Common myeloid progenitor, CD34-positive (primary cell): ENCODE measurements around the gene ABHD12B.

Source experiments
- CTCF ChIA-PET: fragments of 350-600 bp; sonication (Branson Sonifier 250); formaldehyde crosslinking; loops from one replicate; lab custom pipeline; 2021; ENCODE audit warnings: antibody characterized with exemption; lab: Charles Lee
- POLR2A ChIA-PET: fragments of 350-600 bp; sonication (Branson Sonifier 250); formaldehyde crosslinking; loops from one replicate; lab custom pipeline; 2021; ENCODE audit warnings: antibody characterized with exemption; lab: Charles Lee
- DNase-seq, 3 donors: peaks; one replicate each; pipeline versions ENCODE4 v3.0.0 to v3.0.0-alpha.2; 2013
- H3K27ac ChIP-seq, 2 experiments: 1 replicate in 1 of 2; 2 replicates in 1 of 2; pipeline ENCODE4 v1.7.0; 2013; ENCODE audit warnings: inconsistent platforms in 2 of 2, low read length in 2 of 2, mild to moderate bottlenecking in 2 of 2, low read depth in 1 of 2, moderate library complexity in 1 of 2; ENCODE audit not compliant: severe bottlenecking in 2 of 2, insufficient read depth in 1 of 2, poor library complexity in 1 of 2
- H3K27me3 ChIP-seq, 5 experiments: replicated peaks in 2 of 5; 1 replicate in 3 of 5; 2 replicates in 2 of 5; pipeline versions ENCODE4 v1.6.1 to v1.7.0; 2013; ENCODE audit warnings: low read length in 4 of 5, mild to moderate bottlenecking in 2 of 5, moderate library complexity in 2 of 5, inconsistent platforms in 1 of 5; ENCODE audit not compliant: insufficient read depth in 5 of 5, control insufficient read depth in 4 of 5
- H3K36me3 ChIP-seq, 4 experiments: 1 replicate in 2 of 4; 2 replicates in 2 of 4; pipeline versions ENCODE4 v1.6.1 to v1.7.0; 2013; ENCODE audit warnings: low read length in 3 of 4, control low read depth in 1 of 4, mild to moderate bottlenecking in 1 of 4; ENCODE audit not compliant: control insufficient read depth in 4 of 4, insufficient read depth in 4 of 4
- H3K4me1 ChIP-seq, 4 experiments: 1 replicate in 3 of 4; 2 replicates in 1 of 4; pipeline versions ENCODE4 v1.6.1 to v1.7.1; 2013; ENCODE audit warnings: low read length in 3 of 4, mild to moderate bottlenecking in 3 of 4, control low read depth in 1 of 4, inconsistent platforms in 1 of 4, moderate library complexity in 1 of 4; ENCODE audit not compliant: control insufficient read depth in 4 of 4, insufficient read depth in 4 of 4; ENCODE audit errors: control extremely low read depth in 1 of 4
- H3K4me3 ChIP-seq, 7 experiments: 1 replicate in 4 of 7; 2 replicates in 3 of 7; pipeline versions ENCODE4 v1.5.1 to v1.7.0; 2013; ENCODE audit warnings: mild to moderate bottlenecking in 7 of 7, low read length in 6 of 7, moderate library complexity in 6 of 7, inconsistent platforms in 2 of 7, low read depth in 2 of 7, control low read depth in 1 of 7; ENCODE audit not compliant: insufficient read depth in 4 of 7, control insufficient read depth in 1 of 7; ENCODE audit errors: extremely low read depth in 1 of 7
- H3K9me3 ChIP-seq, 5 experiments: 1 replicate in 4 of 5; 2 replicates in 1 of 5; pipeline versions ENCODE4 v1.6.1 to v1.7.1; 2013; ENCODE audit warnings: low read length in 4 of 5, mild to moderate bottlenecking in 2 of 5, inconsistent platforms in 1 of 5, low read depth in 1 of 5, moderate library complexity in 1 of 5; ENCODE audit not compliant: control insufficient read depth in 4 of 5, insufficient read depth in 2 of 5; ENCODE audit errors: control extremely low read depth in 1 of 5
- WGBS: methylation state at CpG from one replicate; pipeline ENCODE4 v1.1.5; 2013; ENCODE audit not compliant: insufficient coverage; 5-methylcytosine and 5-hydroxymethylcytosine counted together

Gene ABHD12B

DNA sequence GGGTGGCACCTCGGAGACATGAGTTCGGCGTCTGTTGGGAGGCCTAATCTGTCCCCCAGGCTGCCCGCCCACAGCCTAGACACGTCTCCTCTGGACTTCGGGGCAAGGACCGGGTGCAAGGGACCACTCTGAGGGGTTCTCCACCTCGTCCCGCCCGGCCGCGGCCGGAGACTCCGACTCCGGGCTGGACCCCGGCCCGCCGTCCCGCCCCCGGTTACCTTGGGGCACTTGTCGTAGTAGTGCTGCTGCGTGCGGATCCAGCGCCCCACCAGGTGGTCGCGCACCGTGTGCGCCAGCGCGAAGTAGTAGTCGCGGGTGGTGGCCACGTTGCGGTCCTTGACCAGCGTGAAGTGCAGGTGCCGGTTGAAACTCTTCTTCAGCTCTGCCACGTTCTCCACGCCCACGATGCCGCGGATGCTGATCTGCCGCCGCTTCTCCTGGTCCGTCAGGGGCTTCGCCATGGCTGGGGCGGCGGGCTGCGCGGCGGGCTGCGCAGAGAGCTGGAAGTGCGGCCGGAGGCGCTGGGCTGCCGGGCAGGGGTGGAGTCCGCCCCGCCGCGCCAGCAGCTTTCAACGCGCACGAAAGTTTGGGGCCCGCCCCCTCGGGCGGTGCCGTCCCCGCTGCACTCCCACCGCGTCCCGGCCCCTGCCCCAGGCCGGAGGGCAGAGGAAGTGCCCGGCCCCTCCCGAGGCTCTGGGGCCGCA is 72.2 kb downstream of the ABHD12B start, which contains the start of gene PYGL:
PYGL (minus strand) TSS at position 541 of the 704 bp plus-strand sequence; CDS start at position 461, 80 bp downstream.
- POLR2A ChIA-PET: interaction anchor here (1.1 kb wide), 1 partner anchor 708 kb away, joined by 3 read pairs; no protein-coding TSS in a partner anchor
- DNase-seq: peak in 2 of 3 donors; percentile 70 to 75
- Histone ChIP-seq H3K9me3 (no peaks in the 10 kb centered on the region), H3K27ac (peak within 1 kb of the TSS in 1 of 2 experiments; percentile 76), H3K36me3 (peaks cover 0 to 19% (median 6%) of the 10 kb centered on the region in 4 experiments), H3K27me3 (no peaks in the 10 kb centered on the region), H3K4me3 (peak within 1 kb of the TSS; percentile 84 to 94 (median 86)), H3K4me1 (peaks cover 0 to 33% (median 20%) of the 10 kb centered on the region in 4 experiments)
- CTCF ChIA-PET: interaction anchor here (1.0 to 1.7 kb wide), 5 partner anchors 10 to 231 kb away, joined by 3 to 5 read pairs (median 4); no protein-coding TSS in a partner anchor
- WGBS: under 1% methylated on average over 66 of the region's 74 CpGs

DNA sequence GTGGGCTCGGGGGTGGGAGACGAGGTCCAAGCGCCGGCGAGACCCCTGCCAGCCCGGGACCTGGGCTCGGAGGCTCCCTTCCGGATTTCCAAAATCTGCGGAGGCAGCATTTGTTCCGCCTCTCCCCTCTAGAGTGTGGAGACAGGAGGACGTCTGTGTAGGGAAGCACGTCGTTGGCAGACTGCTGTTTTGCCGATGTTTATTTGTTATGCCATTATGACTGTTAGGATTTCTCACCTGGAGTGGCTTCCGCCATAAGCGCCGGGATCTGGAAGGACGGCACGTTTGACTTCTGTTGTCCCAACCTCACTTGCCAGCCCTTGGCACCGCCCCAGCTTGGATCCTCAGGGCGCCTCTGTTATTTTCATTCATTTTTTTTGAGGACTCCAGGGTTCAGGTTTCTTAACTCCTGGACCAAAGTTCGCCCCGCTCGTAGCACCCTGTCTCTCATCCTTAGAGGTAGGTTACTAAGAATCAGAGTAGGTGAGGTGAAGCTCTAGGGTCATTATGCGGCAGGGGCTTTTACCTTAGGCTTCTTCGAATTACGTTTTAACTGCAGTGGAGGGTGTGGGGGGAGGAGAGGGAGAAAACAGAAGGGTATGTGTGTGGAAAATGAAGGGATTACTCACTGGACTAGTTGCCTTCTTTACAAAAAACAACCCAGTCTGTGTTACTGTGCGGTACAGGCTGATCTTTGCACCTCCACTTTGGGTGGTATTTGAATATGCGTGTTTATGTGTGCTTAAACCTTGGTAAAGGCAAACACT is 73.0 kb downstream of the ABHD12B start:
- Histone ChIP-seq H3K27ac (peak overlapping the region in 1 of 2 experiments; percentile 32), H3K9me3 (no peaks in the 10 kb centered on the region), H3K27me3 (no peaks in the 10 kb centered on the region), H3K36me3 (peaks cover 0 to 18% (median 6%) of the 10 kb centered on the region in 4 experiments), H3K4me1 (peaks cover 0 to 33% (median 20%) of the 10 kb centered on the region in 4 experiments), H3K4me3 (peak overlapping the region; percentile 84 to 94 (median 86))
- ChIA-PET POLR2A (no interaction called here), CTCF (interaction anchor here (1.4 to 1.7 kb wide), 3 partner anchors 9 to 14 kb away, joined by 4 to 5 read pairs (median 5); no protein-coding TSS in a partner anchor)
- WGBS: 3% methylated on average over 16 of the region's 29 CpGs
- peak in 2 of 3 donors; percentile 32 to 49 for DNase-seq

DNA sequence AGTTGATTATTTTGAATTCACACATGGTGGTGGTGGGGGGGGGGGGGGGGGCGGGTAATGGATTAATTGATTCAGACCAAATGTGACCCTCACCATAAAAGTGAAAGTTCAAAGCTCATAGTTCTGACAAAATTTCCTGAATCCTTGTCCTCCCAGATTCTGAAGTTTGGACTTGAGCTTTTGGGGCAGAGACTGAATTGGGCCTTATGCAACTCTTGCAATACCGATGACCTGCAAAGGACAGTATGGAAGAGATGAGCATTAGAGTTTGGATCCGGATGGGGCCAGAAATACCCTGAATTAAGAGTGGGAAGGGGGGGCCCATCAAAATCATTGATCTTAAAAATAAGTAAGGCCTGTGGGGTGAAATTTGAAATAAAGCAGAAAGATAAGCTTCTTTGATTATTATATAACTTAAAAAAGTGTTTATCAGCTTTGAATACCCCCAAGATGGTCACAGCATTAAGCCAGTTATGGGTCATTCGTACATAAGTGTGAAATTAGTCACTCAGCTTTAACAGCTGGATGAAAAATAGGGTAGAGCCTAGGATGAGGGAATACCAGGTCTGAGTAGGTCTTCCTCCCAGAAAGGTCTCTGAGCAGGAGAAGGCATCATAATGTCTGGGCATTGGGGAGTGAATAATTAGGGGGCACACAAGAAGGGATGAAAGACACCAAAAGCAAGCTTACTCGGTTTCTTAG is 74.5 kb downstream of the ABHD12B start:
- Histone ChIP-seq H3K4me3 (no peak overlapping the region), H3K27me3 (no peaks in the 10 kb centered on the region), H3K9me3 (no peaks in the 10 kb centered on the region), H3K36me3 (peaks cover 0 to 7% (median 3%) of the 10 kb centered on the region in 4 experiments), H3K4me1 (peaks cover 0 to 25% (median 18%) of the 10 kb centered on the region in 4 experiments), H3K27ac (no peak overlapping the region)
- WGBS: 100% methylated on average over 2 of the region's 5 CpGs
- DNase-seq: no peak
- ChIA-PET CTCF (interaction anchor here (0.8 kb wide), 1 partner anchor 11 kb away, joined by 3 read pairs; no protein-coding TSS in a partner anchor), POLR2A (no interaction called here)

DNA sequence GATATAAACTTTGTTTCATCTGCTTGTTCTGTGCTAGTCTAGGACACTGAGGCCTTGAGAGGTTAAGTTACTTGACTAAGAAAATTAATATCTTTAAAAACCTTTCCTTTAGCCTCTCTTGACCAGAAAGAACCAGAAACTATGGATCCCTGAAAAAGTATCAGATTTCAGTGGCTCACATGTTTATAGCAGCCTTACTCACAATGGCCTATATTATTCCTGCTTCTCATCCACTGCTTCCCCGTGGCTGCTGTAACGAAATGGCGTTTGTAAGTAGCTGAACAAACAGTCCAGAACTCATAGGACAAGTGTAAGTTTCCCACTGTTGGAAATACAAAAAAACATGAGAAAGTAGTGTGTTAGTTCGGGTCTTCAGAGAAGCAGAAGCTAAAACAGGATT is 75.6 kb downstream of the ABHD12B start:
- H3K27ac ChIP-seq: no peak overlapping the region
- H3K9me3 ChIP-seq: no peaks in the 10 kb centered on the region
- peaks cover 0 to 2% (median 0%) of the 10 kb centered on the region in 4 experiments for H3K36me3 ChIP-seq
- peaks cover 0 to 25% (median 18%) of the 10 kb centered on the region in 4 experiments for H3K4me1 ChIP-seq
- no peaks in the 10 kb centered on the region for H3K27me3 ChIP-seq
- ChIA-PET POLR2A (no interaction called here), CTCF (interaction anchor here (0.9 kb wide), 1 partner anchor 12 kb away, joined by 3 read pairs; no protein-coding TSS in a partner anchor)
- no peak for DNase-seq
- WGBS: 96% methylated on average over 4 of the region's 4 CpGs
- H3K4me3 ChIP-seq: no peak overlapping the region

DNA sequence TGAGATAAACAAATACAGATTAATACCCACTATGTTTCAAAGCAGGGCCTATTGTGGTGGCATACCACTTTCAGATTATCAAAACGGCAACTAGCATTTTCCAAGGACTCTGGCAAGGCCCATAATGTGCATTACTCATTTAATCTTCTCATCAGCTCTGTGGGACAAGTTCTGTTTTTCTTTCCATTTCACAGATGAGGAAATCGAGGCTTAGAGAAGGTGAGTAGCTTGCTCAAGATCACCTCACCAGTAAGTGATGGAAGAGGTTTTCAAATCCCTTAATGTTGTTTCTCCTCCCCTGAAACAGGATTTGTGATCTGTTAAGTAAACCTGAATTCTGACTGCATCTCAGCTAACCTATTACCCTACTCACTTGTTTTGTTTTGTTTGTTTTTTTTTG is 76.4 kb downstream of the ABHD12B start:
- ChIA-PET POLR2A (no interaction called here), CTCF (interaction anchor here (0.6 to 2.0 kb wide), 4 partner anchors 13 to 270 kb away, joined by 3 to 5 read pairs (median 3); no protein-coding TSS in a partner anchor)
- H3K9me3 ChIP-seq: no peaks in the 10 kb centered on the region
- WGBS: 100% methylated on average over 1 of the region's 2 CpGs
- no peak for DNase-seq
- no peak overlapping the region for H3K4me3 ChIP-seq
- H3K36me3 ChIP-seq: peaks cover 0 to 2% (median 0%) of the 10 kb centered on the region in 4 experiments
- peaks cover 0 to 19% (median 13%) of the 10 kb centered on the region in 4 experiments for H3K4me1 ChIP-seq
- no peaks in the 10 kb centered on the region for H3K27me3 ChIP-seq
- H3K27ac ChIP-seq: no peak overlapping the region

DNA sequence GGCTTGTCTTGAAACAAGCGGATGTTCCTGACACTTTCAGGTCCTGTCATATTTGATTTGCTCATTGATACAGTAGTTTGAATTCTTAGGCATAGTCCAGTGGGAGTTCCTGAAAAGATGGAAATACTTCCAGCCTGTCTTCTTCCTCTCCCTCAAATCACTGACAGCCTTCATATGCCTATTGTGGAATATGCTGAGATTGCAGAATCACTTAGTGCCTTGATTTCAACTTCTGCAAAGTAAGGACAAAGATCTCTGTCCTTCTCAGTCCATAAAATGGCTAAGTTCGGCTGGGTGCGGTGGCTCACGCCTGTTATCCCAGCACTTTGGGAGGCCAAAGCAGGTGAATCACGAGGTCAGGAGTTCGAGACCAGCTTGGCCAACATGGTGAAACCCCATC is 79.2 kb downstream of the ABHD12B start:
- Histone ChIP-seq H3K36me3 (peaks cover 0 to 2% (median 0%) of the 10 kb centered on the region in 4 experiments), H3K4me3 (no peak overlapping the region), H3K4me1 (peaks cover 0 to 7% (median 4%) of the 10 kb centered on the region in 4 experiments), H3K27ac (no peak overlapping the region), H3K27me3 (no peaks in the 10 kb centered on the region), H3K9me3 (no peaks in the 10 kb centered on the region)
- 100% methylated on average over 4 of the region's 6 CpGs for whole genome bisulfite sequencing
- DNase-seq: no peak
- ChIA-PET CTCF (no interaction called here), POLR2A (no interaction called here)
